NK-92 (cell line): ENCODE results near the gene KCNG4.

ENCODE experiments used
- DNase-seq: peaks from one replicate; lab custom pipeline; 2025; ENCODE audit not compliant: unreplicated experiment; lab: John Stamatoyannopoulos, UW

Gene KCNG4

GRCh38 chr16:84266451-84266850 lies 26.6 kb upstream of the KCNG4 start:
- DNase-seq = no peak

GRCh38 chr16:84262939-84263338 lies 23.1 kb upstream of the KCNG4 start:
- no peak for DNase-seq

GRCh38 chr16:84262031-84262430 lies 22.2 kb upstream of the KCNG4 start:
- DNase-seq = no peak

GRCh38 chr16:84260766-84261554 lies 21.1 kb upstream of the KCNG4 start:
- DNase-seq = no peak

GRCh38 chr16:84259691-84260090 lies 19.9 kb upstream of the KCNG4 start:
- DNase-seq = no peak

- no peak for DNase-seq
Observed at GRCh38 chr16:84258266-84258665, 18.5 kb upstream of the KCNG4 start.

GRCh38 chr16:84255050-84255810 lies 15.4 kb upstream of the KCNG4 start:
- DNase-seq = no peak

- no peak for DNase-seq
Observed at GRCh38 chr16:84254062-84254461, 14.2 kb upstream of the KCNG4 start.

GRCh38 chr16:84253173-84253572 lies 13.4 kb upstream of the KCNG4 start:
- DNase-seq = no peak

GRCh38 chr16:84252184-84252583 lies 12.4 kb upstream of the KCNG4 start:
- DNase-seq = no peak

- DNase-seq = no peak
Observed at GRCh38 chr16:84247844-84248243, 8.0 kb upstream of the KCNG4 start.

- no peak for DNase-seq
Observed at GRCh38 chr16:84247331-84247730, 7.5 kb upstream of the KCNG4 start.

GRCh38 chr16:84246679-84247077 lies 6.9 kb upstream of the KCNG4 start:
- no peak for DNase-seq

GRCh38 chr16:84245956-84246678 lies 6.3 kb upstream of the KCNG4 start:
- DNase-seq = no peak

- no peak for DNase-seq
Observed at GRCh38 chr16:84244728-84245127, 4.9 kb upstream of the KCNG4 start.

- no peak for DNase-seq
Observed at GRCh38 chr16:84243732-84244131, 3.9 kb upstream of the KCNG4 start.

GRCh38 chr16:84242839-84243238 lies 3.0 kb upstream of the KCNG4 start:
- no peak for DNase-seq

GRCh38 chr16:84241778-84242177 lies 2.0 kb upstream of the KCNG4 start:
- no peak for DNase-seq

- DNase-seq = no peak
Observed at GRCh38 chr16:84240455-84240854, 643 bp upstream of the KCNG4 start.

- DNase-seq = no peak
Observed at GRCh38 chr16:84239141-84239769, 557 bp downstream of the KCNG4 start.

- DNase-seq = no peak
Observed at GRCh38 chr16:84237994-84238750, 1.6 kb downstream of the KCNG4 start.
